Activated gamma-delta T cell (primary cell): Measurements from ENCODE around the gene TEFM.
"Not testable (repeated sequence)": the region's sequence is repeated elsewhere in the genome, so short reads cannot be mapped to it uniquely, and the experiment has no call there.

Experiments
- DNase-seq: peaks from one replicate; lab custom pipeline; 2025; lab: John Stamatoyannopoulos, UW
- total RNA-seq, 2 donors: gene quantifications; one replicate each; lab custom pipeline; 2026; lab: John Stamatoyannopoulos, UW

The TEFM gene
- 13.9 to 14.3 reads per million in 2 donors for total RNA-seq

- peak; percentile 62 for DNase-seq
These were observed at the start of gene TEFM for GRCh38 chr17:30906101-30906911. Gene TEFM, minus strand, starts transcription at chr17:30906238. Its CDS starts 40 bp downstream, at chr17:30906198.

GRCh38 chr17:30954046-30954830 lies 48.2 kb upstream of the TEFM start:
- DNase-seq, result no peak

DNA sequence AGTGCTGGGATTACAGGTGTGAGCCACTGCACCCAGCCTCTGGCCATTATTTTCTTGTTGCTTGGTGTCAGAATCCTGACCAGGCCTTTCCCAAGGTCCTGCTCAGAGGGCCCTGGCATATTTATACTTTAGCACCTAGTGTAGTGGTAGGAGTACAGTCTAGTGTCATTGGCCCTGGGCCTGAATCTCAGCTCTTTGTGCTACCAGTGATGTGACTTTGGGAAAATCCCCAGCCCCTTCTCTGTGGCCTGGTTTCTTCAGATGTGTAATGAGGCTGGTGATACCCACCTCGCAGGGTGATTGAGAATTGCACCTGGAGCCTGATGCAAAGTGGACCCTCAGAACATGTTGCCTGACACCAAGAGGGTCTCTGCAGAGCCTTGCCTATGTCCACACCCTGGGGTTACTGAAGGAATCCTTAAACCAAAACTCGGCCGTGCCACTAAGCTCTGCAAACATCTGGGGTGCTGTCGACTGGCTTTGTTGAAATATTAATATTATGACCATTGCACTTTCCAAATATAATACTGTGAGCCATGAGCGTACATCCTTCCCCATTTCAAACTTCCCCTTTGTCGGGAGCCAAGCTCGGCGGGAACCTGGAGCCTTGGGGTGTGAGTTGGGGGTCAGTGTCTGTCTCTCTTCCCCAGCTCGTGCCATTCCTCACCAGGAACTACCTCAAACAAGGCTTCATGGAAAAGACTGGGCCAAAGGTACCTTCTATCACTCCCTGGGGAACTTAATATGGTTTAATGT lies 46.8 kb upstream of the TEFM start:
- no peak for DNase-seq

- DNase-seq, result no peak
These were observed 44.8 kb upstream of the TEFM start for GRCh38 chr17:30950669-30951399.

DNA sequence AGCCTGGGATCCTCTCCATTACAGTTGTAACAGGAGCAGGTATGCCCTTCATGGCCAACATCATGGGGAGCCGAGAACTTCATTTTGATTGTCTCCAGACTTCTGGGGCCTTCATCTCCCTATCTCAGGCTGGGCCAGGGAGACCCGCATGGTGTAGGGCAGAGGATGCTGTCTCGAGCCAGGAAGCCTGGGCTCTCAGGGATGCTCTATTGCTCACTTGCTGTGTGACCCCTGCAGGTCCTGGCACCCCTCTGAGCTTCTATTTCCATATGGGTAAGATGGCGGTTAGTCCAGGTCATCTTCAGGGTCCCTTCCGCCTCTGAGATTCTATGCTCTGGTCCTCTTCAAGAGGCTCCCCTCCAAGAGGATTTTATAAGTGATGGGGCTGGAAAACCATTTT lies 44.2 kb upstream of the TEFM start:
- DNase-seq, result no peak

GRCh38 chr17:30947796-30948195 lies 41.8 kb upstream of the TEFM start:
- DNase-seq, result no peak

DNA sequence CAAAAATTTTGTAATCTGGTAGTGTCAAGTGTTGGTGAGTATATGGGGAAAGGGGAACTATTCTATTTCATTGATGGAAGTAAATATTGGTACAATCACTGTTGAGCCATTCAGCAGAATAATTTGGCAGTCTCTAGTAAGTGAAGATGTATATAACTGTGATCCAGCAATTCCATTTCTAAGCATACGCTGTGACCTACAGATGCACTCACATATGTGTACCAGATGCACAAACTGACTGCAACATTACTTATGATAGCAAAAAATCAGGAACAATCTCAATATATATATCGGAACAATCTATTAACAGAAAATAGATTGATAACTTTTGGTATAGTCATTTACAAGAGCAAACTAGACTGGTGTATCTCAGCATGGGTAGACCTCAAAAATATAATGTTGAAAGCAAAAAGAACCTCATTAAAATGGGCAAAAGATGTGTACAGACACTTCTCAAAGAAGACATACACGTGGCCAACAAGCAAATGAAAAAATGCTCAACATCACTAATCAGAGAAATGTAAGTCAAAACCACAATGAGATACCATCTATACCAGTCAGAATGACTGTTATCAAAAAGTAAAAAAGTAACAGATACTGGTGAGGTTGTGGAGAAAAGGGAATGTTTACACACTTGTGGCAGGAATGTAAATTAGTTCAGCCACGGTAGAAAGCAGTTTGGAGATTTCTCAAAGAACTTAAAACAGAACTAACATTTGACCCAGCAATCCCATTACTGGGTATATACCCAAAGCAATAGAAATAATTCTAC lies 36.5 kb upstream of the TEFM start:
- DNase-seq, result no peak

- no peak for DNase-seq
These were observed 33.1 kb upstream of the TEFM start for GRCh38 chr17:30939051-30939689.

DNA sequence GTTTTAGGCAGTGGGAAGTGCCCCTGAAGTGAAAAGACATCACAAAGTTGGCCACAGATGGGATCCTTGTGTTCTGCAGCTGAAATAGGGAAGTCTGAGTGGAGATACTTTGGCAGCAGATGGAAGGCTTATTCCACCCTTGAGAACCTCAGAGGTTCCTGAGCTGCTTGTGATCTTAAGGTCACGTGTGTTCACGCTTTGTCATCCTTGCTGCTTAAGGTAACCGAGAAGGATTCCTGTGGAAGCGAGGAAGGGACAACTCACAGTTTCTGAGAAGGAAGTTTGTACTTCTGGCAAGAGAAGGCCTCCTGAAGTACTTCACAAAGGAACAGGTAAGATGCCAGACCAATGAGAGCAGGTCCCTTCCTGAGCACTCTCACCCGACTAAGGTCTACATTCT lies 27.9 kb upstream of the TEFM start:
- no peak for DNase-seq

DNA sequence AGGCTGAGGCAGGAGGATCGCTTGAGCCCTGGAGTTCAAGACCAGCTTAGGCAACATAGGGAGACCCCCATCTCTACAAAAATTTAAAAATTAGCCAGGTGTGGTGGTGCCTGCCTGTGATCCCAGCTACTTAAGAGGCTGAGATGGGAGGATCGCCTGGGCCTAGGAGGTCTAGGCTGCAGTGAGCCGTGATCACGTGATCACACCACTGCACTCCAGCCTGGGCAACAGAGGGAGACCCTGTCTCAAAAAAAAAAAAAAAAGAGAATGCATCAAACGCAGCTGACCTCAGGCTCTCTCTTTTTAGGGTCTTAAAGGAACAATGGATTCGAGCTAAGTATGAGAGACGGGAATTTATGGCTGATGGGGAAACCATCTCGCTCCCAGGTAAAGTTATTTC lies 25.5 kb upstream of the TEFM start:
- not testable (repeated sequence) for DNase-seq

DNA sequence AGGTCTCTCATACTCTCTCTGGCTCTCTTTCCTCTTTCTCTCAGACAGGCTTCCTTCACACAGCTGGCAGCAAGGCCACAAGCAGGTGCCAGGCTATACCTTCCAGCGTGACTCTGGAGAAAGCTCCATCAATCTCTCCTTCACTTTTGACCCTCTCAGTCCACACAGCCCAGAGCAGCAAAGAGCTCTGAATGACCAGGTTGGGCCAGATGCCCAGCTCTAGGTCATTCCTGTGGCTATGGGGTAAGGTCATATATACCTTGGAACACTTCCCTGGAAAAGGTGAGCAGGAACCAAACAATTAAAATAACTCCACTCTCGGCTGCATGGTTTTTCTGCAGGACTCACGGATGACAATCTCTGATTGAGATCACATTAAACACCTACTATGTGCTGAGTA lies 24.5 kb upstream of the TEFM start:
- DNase-seq, result no peak

DNA sequence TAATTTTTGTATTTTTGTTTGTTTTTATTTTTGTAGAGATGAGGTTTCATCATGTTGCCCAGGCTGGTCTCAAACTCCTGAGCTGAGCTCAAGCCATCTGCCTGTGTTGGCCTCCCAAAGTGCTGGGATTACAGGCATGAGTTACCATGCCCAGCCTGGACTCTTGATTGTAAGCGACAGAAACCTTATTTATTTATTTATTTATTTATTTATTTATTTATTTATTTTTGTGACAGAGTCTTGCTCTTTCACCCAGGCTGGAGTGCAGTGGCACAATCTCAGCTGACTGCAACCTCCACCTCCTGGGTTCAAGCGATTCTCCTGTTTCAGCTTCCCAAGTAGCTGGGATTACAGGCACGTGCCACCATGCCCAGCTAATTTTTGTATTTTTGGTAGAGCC lies 23.8 kb upstream of the TEFM start:
- not testable (repeated sequence) for DNase-seq

DNA sequence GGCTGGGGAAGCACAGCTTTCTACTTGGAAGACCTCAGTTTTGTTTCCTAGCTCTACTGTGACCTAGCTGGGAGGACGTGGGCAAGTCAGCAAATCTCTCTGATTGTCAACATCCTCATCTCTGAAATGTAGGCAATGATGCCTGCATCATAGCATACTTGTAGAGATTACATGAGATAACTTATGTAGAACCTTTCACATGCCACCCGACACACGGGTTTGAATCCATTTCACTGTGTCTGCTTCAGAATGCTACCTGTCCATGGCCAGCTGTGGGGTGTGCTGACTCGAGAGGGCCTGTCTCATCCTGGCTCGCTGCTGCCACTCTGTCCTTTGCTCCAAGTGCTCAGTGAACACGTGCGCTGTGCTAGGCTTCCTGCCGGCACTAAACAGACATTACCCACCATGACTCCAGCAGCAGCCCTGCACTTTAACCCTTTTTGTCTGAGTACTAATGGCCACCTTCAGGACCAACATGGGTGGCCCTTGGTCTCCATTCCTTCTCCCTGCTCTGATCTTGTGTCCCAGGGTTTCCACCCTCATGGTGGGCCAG lies 23.1 kb upstream of the TEFM start:
- DNase-seq, result no peak

GRCh38 chr17:30928584-30928983 lies 22.5 kb upstream of the TEFM start:
- DNase-seq, result no peak

DNA sequence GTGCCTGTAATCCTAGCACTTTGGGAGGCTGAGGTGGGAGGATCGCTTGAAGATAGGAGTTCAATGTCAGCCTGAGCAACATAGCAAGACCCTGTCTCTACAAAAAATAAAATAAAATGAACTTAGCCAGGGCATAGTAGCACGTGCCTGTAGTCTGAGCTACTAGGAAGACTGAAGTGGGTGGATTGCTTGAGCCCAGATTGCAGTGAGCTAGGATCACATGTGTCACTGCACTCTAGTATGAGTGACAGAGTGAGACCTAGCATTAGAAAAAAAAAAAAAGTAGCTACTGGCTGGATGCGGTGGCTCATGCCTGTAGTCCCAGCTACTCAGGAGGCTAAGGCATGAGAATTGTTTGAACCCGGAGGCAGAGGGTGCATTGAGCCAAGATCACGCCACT lies 21.7 kb upstream of the TEFM start:
- DNase-seq, result no peak

DNA sequence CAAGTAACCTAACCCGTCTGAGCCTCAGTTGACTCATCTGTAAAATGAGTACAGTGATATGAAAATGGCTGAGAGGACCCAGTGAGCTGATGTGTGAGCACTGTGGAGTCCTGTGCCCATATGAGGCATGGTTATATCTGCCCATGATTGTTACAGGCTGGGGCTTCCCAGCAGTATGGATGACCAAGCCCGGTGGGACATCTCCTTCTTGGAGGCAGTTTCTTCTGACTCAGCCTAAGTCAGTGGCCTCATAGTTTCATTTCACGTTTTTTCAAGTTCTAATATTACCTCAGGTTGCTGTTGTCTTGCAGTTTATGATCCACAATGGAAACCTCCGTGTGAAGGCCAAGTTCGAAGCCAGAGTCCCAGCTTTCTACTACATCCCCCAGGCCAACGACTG lies 20.5 kb upstream of the TEFM start:
- DNase-seq, result no peak

GRCh38 chr17:30924341-30924740 lies 18.3 kb upstream of the TEFM start:
- DNase-seq, result no peak

DNA sequence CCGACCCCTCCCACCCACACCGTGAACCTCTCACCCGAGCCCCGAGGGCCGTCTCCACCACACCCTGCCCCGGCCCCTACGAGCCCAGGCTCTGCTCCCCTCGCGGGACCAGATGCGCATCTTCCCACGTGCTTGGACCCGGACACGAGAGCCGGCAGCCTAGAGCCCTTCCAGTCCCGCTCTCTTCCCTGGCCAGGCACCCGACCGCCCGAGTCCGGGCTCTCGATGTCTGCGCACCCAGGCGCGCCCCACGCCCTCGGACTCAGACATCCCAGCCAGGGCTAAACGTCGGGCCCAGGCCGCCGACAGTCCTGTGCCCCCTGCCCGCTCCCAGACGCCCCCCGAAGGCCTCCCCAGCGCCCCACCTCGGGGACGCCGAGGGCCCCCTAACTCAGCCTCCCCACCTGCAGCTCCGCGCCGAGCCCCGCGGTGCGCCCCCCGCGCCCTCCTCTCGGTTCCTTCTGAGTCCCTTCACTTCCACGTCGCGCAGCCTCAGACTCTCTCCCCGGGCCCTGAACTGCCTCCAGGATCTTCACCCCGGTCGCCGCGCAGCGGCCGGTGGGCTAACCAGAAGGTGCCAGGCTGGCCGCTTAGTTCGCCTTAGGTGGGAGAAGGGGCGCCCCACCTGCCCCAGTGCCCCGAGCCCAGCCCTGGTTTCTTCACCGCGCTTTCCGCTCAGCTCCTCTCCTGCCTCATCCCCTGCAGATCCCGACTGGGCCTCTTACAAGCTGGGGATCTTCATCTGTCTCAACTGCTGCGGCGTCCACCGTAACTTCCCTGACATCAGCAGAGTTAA lies 16.4 kb upstream of the TEFM start:
- DNase-seq, result no peak

DNA sequence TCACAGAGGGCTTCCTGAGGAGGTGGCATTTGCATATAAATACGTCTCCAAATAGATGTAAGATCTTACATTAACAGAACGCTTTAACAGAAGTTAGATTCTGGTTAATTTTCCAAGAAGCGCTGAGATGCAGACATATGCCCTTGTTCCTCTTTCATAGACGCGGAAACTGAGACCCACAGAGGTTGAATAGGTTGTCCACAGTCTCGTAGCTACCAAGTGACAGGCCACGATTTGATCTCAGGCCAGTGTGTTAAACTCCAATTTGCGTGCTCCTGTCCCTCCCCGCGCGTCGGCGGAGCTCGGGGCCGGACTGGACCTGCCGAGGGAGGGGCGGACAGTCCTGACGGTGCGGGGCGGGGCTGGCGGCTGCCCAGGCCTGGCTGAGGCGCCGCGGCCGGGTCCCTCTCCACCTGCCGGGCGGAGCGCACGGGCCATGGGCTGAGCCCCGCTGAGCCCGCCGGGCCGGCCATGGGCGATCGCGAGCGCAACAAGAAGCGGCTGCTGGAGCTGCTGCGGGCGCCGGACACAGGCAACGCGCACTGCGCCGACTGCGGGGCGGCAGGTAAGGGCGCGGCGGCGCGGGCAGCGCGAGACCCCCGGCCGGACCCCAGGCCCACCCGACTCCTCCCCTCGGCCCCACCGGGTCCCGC lies 15.6 kb upstream of the TEFM start, which contains the start of gene ADAP2:
ADAP2 (plus strand) TSS at position 402 of the 653 bp plus-strand sequence; CDS start at position 472, 70 bp downstream.
- DNase-seq, result no peak
